GM23338 (cell line): ENCODE data around the gene DNAJC15. TPM values are rescaled to one million over a fixed set of nuclear protein-coding genes. Genes with fewer than 3 reads are reported as not detected.

Experiments used
- CTCF ChIP-seq, 2 experiments: fragments of 200-600 bp in 1 of 2; sonication (generic) in 1 of 2; conservative IDR thresholded peaks; 2 replicates each; pipeline versions ENCODE4 v1.5.1 to v1.6.1; 2016 to 2017; ENCODE audit warnings: antibody characterized with exemption in 2 of 2, low read depth in 2 of 2, mild to moderate bottlenecking in 2 of 2, moderate library complexity in 1 of 2
- POLR2AphosphoS5 ChIP-seq: IDR thresholded peaks from 2 replicates; pipeline ENCODE4 v1.6.1; 2016; ENCODE audit warnings: antibody characterized with exemption, low read depth
- REST ChIP-seq: IDR thresholded peaks from one replicate; pipeline ENCODE4 v1.6.1; 2018; ENCODE audit warnings: antibody characterized with exemption; ENCODE audit not compliant: unreplicated experiment
- ZNF114 ChIP-seq: fragments of 250-450 bp; sonication (Bioruptor Pico); IDR thresholded peaks from 2 replicates; pipeline ENCODE4 v1.5.0; 2020; ENCODE audit warnings: mild to moderate bottlenecking, moderate library complexity
- ZNF331 ChIP-seq: fragments of 250-450 bp; sonication (Bioruptor Pico); IDR thresholded peaks from 2 replicates; pipeline ENCODE4 v1.5.0; 2020; ENCODE audit warnings: low read depth, mild to moderate bottlenecking, moderate library complexity
- ZNF462 ChIP-seq: fragments of 250-450 bp; sonication (Bioruptor Pico); IDR thresholded peaks from 2 replicates; pipeline ENCODE4 v1.5.0; 2020; ENCODE audit warnings: mild to moderate bottlenecking, moderate library complexity
- polyA plus RNA-seq: library from polyadenylated mRNA; unstranded; fragments of >200 nt; fragmentation: Nextera tagmentation; extraction: Ambion mirVana; gene quantifications from 2 replicates; pipeline ENCODE4 v1.2.1, GENCODE V29; 2016
- total RNA-seq: library from RNA; depleted of rRNA; stranded (reverse); fragments of >200 nt; shearing (Covaris generic); gene quantifications from 2 replicates; pipeline ENCODE4 v1.2.3, GENCODE V29; 2014

The DNAJC15 gene
- total and polyA plus RNA-seq, 2 experiments from 2014 or later: 11.4 to 80.4 TPM

GRCh38 chr13:42996584-42996983 is 26.8 kb upstream of the DNAJC15 start (continued):
- no peak for TF ChIP-seq ZNF462 (CRISPR knock-in tag)
- TF ChIP-seq REST: no peak
- TF ChIP-seq ZNF331 (CRISPR knock-in tag): no peak
- TF ChIP-seq CTCF (conservative IDR thresholded peaks at IDR 0.05; ENCODE audit: low read depth in 2 of 2): no peak
- TF ChIP-seq ZNF114 (CRISPR knock-in tag): no peak
- no peak for TF ChIP-seq POLR2AphosphoS5
